IPS-15b (cell line): ENCODE results near the gene OR11L1.

ENCODE experiments used
- H3K27me3 ChIP-seq: one replicate; pipeline ENCODE4 v1.6.1; 2013; ENCODE audit warnings: low read length; ENCODE audit not compliant: control insufficient read depth, insufficient read depth
- H3K36me3 ChIP-seq: one replicate; pipeline ENCODE4 v1.6.1; 2013; ENCODE audit warnings: low read length; ENCODE audit not compliant: control insufficient read depth, insufficient read depth
- H3K4me1 ChIP-seq: one replicate; pipeline ENCODE4 v1.6.1; 2013; ENCODE audit warnings: mild to moderate bottlenecking, low read length; ENCODE audit not compliant: control insufficient read depth, insufficient read depth
- H3K4me3 ChIP-seq: one replicate; pipeline ENCODE4 v1.5.1; 2013; ENCODE audit warnings: low read depth, low read length
- H3K9ac ChIP-seq: one replicate; pipeline ENCODE4 v1.6.1; 2013; ENCODE audit warnings: low read depth, mild to moderate bottlenecking, low read length
- H3K9me3 ChIP-seq: one replicate; pipeline ENCODE4 v1.6.1; 2013; ENCODE audit warnings: mild to moderate bottlenecking, low read length; ENCODE audit not compliant: control insufficient read depth, insufficient read depth

OR11L1 gene

GRCh38 chr1:247848346-247848745 lies 6.7 kb upstream of the OR11L1 start:
- H3K4me1 ChIP-seq = peaks cover 9% of the 10 kb centered on the region
- H3K36me3 ChIP-seq = no peaks in the 10 kb centered on the region
- H3K27me3 ChIP-seq = no peaks in the 10 kb centered on the region
- no peak overlapping the region for H3K4me3 ChIP-seq
- no peak overlapping the region for H3K9ac ChIP-seq
- H3K9me3 ChIP-seq = no peaks in the 10 kb centered on the region

GRCh38 chr1:247845693-247846017 lies 4.0 kb upstream of the OR11L1 start:
- Histone ChIP-seq H3K4me3 (no peak overlapping the region), H3K36me3 (no peaks in the 10 kb centered on the region), H3K9ac (no peak overlapping the region), H3K4me1 (peaks cover 9% of the 10 kb centered on the region), H3K27me3 (no peaks in the 10 kb centered on the region), H3K9me3 (no peaks in the 10 kb centered on the region)

GRCh38 chr1:247845011-247845692 lies 3.5 kb upstream of the OR11L1 start:
- Histone ChIP-seq H3K27me3 (no peaks in the 10 kb centered on the region), H3K4me3 (no peak overlapping the region), H3K4me1 (peaks cover 9% of the 10 kb centered on the region), H3K9ac (no peak overlapping the region), H3K36me3 (no peaks in the 10 kb centered on the region), H3K9me3 (no peaks in the 10 kb centered on the region)

- Histone ChIP-seq H3K4me1 (peaks cover 9% of the 10 kb centered on the region), H3K4me3 (no peak overlapping the region), H3K9ac (no peak overlapping the region), H3K9me3 (no peaks in the 10 kb centered on the region), H3K27me3 (no peaks in the 10 kb centered on the region), H3K36me3 (no peaks in the 10 kb centered on the region)
Measured at GRCh38 chr1:247843411-247843810, 1.7 kb upstream of the OR11L1 start.

- Histone ChIP-seq H3K27me3 (no peaks in the 10 kb centered on the region), H3K36me3 (no peaks in the 10 kb centered on the region), H3K4me3 (no peak overlapping the region), H3K9ac (no peak overlapping the region), H3K9me3 (no peaks in the 10 kb centered on the region), H3K4me1 (peaks cover 9% of the 10 kb centered on the region)
Measured at GRCh38 chr1:247840818-247841217, 878 bp downstream of the OR11L1 start.

- Histone ChIP-seq H3K4me3 (no peak overlapping the region), H3K36me3 (no peaks in the 10 kb centered on the region), H3K9me3 (no peaks in the 10 kb centered on the region), H3K27me3 (no peaks in the 10 kb centered on the region), H3K9ac (no peak overlapping the region), H3K4me1 (no peaks in the 10 kb centered on the region)
Measured at GRCh38 chr1:247833601-247834000, 8.1 kb downstream of the OR11L1 start.

- H3K4me1 ChIP-seq = peaks cover 2% of the 10 kb centered on the region
- no peak overlapping the region for H3K9ac ChIP-seq
- no peaks in the 10 kb centered on the region for H3K27me3 ChIP-seq
- H3K9me3 ChIP-seq = no peaks in the 10 kb centered on the region
- no peaks in the 10 kb centered on the region for H3K36me3 ChIP-seq
- H3K4me3 ChIP-seq = no peak overlapping the region
Measured at GRCh38 chr1:247829656-247830055, 12.0 kb downstream of the OR11L1 start.

GRCh38 chr1:247825362-247825761 lies 16.3 kb downstream of the OR11L1 start:
- H3K9ac ChIP-seq = no peak overlapping the region
- peaks cover 6% of the 10 kb centered on the region for H3K4me1 ChIP-seq
- no peaks in the 10 kb centered on the region for H3K9me3 ChIP-seq

GRCh38 chr1:247824023-247824422 lies 17.7 kb downstream of the OR11L1 start, which contains the start of gene OR14A16:
Gene OR14A16 (minus strand): TSS chr1:247824119. CDS start chr1:247815729, 8,390 bp downstream.
- no peak within 1 kb of the TSS for H3K4me3 ChIP-seq
- no peaks in the 10 kb centered on the region for H3K36me3 ChIP-seq
- H3K4me1 ChIP-seq = peaks cover 6% of the 10 kb centered on the region
- no peaks in the 10 kb centered on the region for H3K9me3 ChIP-seq
- H3K9ac ChIP-seq = no peak within 1 kb of the TSS
- no peaks in the 10 kb centered on the region for H3K27me3 ChIP-seq

More at GRCh38 chr1:247825362-247825761, 16.3 kb downstream of the OR11L1 start:
- Histone ChIP-seq H3K27me3 (no peaks in the 10 kb centered on the region), H3K4me3 (no peak overlapping the region), H3K36me3 (no peaks in the 10 kb centered on the region)

- no peaks in the 10 kb centered on the region for H3K9me3 ChIP-seq
- no peak overlapping the region for H3K4me3 ChIP-seq
- H3K27me3 ChIP-seq = no peaks in the 10 kb centered on the region
Measured at GRCh38 chr1:247822060-247822459, 19.6 kb downstream of the OR11L1 start.

GRCh38 chr1:247812637-247813036 lies 29.1 kb downstream of the OR11L1 start:
- no peaks in the 10 kb centered on the region for H3K4me1 ChIP-seq
- no peak overlapping the region for H3K9ac ChIP-seq
- no peaks in the 10 kb centered on the region for H3K27me3 ChIP-seq
- no peaks in the 10 kb centered on the region for H3K36me3 ChIP-seq
- no peak overlapping the region for H3K4me3 ChIP-seq
- no peaks in the 10 kb centered on the region for H3K9me3 ChIP-seq

More at GRCh38 chr1:247822060-247822459, 19.6 kb downstream of the OR11L1 start:
- Histone ChIP-seq H3K4me1 (peaks cover 6% of the 10 kb centered on the region), H3K36me3 (no peaks in the 10 kb centered on the region), H3K9ac (no peak overlapping the region)

GRCh38 chr1:247797518-247797917 lies 44.2 kb downstream of the OR11L1 start:
- H3K36me3 ChIP-seq = no peaks in the 10 kb centered on the region
- H3K9me3 ChIP-seq = peaks cover 3% of the 10 kb centered on the region
- no peak overlapping the region for H3K9ac ChIP-seq
- no peak overlapping the region for H3K4me3 ChIP-seq
- H3K27me3 ChIP-seq = no peaks in the 10 kb centered on the region
- no peaks in the 10 kb centered on the region for H3K4me1 ChIP-seq
